Stimulated activated CD8-positive, alpha-beta memory T cell treated with anti-CD3 and anti-CD28 coated beads, Interleukin-7, amount 100 ng/mL, for 1 hour (primary cell): Measurements from ENCODE around the gene STEAP1B.

Source experiments
- DNase-seq, 2 donors: peaks; one replicate each; pipeline ENCODE4 v3.0.0-alpha.2; 2020; ENCODE audit warnings: low read depth in 2 of 2

The STEAP1B gene

DNA sequence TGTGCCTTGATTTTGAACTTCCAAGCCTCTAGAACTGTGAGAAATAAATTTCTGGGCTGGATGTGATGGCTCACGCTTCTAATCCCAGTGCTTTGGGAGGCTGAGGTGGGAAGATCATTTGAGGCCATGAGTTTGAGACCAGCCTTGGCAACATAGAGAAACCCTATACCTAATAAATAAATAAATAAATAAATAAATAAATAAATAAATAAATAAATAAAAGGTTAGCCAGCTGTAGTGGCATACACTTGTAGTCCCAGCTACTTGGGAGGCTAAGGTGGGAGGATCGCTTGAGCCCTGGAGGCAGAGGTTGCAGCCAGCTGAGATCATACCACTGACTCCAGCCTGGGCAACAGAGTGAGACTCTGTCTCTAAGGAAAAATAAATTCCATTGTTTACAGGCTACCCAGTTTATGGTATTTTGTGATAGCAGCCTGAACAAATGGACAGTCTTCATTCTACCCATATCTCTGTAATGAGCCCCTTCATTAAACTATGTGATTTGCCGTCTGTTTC is 67.7 kb downstream of the STEAP1B start:
- DNase-seq = no peak

DNA sequence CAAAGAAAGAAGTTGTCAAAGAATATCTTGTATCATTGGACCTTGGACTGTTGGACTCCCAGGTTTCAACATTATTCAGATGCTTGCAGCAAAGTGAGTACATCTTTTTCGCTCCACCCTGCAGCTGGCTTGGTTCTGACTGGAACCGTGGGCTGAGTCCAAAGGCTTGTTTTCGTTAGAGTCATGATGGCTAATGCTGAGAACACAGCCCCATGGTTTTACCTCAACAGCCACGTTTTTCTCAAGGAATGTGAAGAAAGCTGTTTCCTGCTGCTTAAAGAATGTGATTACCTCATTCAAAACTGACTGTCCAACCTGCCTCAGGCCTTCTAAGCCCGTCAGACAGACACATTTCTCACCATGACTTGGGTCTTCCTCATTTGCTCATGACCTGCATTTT is 69.5 kb downstream of the STEAP1B start:
- no peak for DNase-seq

- DNase-seq = no peak
Measured at GRCh38 chr7:22429386-22429785, 70.6 kb downstream of the STEAP1B start.

DNA sequence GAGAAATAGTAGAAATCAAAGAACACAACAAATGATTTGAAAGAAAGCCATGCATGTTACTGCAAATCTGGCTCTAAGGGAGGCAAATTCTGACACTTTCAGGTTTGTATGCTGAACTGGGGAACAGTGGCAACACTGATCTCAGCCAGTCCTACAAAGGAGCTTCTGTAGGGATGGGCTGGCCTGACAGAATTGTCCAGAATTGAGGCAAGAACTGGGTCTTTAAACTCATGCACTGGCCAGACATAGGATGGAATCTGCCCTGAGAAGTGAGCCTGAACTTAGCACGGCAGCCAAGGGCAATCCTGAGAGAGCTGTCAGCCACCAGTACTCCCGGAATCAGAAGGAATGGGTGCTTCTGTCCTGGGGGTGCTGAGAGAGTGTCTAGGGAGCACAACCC is 72.1 kb downstream of the STEAP1B start:
- no peak for DNase-seq

DNA sequence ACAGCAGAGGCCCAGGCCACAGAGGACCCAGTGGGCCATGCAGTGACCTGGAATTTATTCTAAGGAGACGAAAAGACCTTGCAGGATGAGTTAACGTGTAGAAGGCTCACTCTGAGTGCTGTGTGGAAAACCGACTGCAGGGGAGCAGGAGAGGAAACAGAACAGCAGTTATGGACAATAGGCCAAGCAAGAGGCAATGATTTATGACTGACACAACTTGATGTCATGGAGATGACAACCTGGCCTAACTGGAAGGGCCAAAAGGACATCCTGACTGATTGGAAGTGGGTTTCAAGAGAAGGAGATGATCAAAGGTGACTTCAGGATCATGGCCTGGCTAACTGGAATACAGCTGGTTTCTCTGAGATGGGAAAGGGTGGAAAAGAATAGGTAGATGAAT is 72.9 kb downstream of the STEAP1B start:
- DNase-seq = no peak

DNA sequence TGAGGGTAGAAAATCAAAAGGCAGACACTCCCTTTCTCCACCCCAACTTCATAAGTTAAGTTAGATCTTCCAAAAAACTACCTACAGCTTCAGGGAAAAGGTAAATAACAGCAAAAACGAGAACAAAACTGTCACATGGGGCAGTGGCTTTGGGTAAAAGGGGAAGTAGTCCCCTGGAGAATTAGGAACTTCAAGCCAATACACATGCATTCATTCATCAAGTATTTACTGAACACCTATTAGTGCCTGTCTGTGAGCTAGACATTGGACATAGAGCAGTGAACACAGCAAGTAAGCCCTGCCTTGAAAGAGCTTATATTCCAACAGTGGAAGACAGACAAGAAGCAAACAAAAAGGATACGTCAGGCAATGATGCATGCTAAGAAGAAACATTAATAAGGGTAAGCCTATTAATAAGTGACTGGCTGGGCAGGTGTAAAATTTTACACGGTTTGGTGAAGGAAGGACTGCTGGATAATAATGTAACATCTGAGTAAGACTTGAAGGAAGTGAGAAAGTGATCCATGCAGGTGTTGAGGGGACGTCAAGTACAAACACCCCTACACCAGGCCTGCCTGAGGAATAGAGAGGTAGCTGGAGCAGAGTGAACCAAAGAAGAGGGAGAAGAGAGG is 73.4 kb downstream of the STEAP1B start:
- no peak for DNase-seq

- DNase-seq = no peak
Measured at GRCh38 chr7:22425361-22425760, 74.6 kb downstream of the STEAP1B start.

DNA sequence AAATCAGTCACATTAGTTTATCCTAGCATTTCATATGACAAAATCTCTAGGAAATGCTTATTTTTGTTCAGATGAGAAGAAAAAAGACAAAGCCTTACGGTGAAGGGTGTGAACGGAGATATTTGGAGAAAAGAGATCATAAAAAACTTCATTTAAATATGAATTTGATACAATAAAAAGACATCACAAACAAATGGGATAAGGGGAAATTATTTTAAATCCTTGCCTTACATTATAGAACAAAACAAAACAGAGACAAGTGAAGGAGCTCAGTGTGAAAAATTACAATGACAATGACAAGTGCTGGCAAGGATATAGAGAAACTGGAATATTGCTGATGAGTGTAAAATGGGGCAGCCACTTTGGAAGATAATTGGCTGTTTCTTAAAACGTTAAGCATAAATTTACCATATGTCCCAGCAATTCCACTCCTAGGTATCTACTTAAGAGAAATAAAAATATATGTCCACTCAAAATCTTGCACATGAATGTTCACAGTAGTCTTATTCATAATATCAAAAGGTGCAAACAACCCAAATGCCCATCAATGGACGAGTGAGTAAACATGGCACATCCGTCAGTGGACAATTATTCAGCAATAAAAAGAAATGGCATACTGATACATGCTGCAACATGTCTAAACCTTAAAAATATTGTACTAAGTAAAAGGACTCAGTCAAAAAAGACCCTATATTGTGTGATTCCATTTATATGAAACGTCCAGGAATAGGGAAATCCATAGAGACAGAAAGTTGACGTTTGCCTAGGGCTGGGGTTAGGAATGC is 77.0 kb downstream of the STEAP1B start:
- DNase-seq = no peak

- DNase-seq = no peak
Measured at GRCh38 chr7:22420973-22421635, 78.9 kb downstream of the STEAP1B start.

- DNase-seq = no peak
Measured at GRCh38 chr7:22420008-22420407, 80.0 kb downstream of the STEAP1B start.

DNA sequence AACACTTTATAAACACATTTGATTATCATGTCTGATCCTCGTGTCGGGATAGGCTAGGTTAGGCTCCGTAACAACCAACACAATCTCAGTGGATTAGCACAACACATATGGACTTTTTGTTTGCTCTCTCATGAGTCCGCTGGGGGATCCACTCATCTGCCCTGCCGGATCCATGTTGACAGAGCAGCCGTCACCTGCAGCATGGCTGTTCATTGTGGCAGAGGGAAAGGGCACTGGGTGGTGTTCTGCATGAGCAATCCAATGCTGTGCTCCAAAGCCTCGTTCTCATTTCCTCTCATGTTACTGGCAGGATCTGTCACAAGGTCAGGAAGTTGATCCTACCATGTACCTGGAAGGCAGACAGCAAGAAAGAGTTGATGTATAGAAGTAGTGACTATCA is 80.5 kb downstream of the STEAP1B start:
- DNase-seq = no peak

- no peak for DNase-seq
Measured at GRCh38 chr7:22418251-22419046, 81.5 kb downstream of the STEAP1B start.

- no peak for DNase-seq
Measured at GRCh38 chr7:22417841-22418240, 82.1 kb downstream of the STEAP1B start.

GRCh38 chr7:22417349-22417748 is 82.6 kb downstream of the STEAP1B start:
- DNase-seq = no peak

- DNase-seq = no peak
Measured at GRCh38 chr7:22414424-22414823, 85.6 kb downstream of the STEAP1B start.

GRCh38 chr7:22413211-22413610 is 86.8 kb downstream of the STEAP1B start:
- no peak for DNase-seq

GRCh38 chr7:22411977-22412693 is 87.9 kb downstream of the STEAP1B start:
- no peak for DNase-seq

- DNase-seq = no peak
Measured at GRCh38 chr7:22406715-22407114, 93.3 kb downstream of the STEAP1B start.

DNA sequence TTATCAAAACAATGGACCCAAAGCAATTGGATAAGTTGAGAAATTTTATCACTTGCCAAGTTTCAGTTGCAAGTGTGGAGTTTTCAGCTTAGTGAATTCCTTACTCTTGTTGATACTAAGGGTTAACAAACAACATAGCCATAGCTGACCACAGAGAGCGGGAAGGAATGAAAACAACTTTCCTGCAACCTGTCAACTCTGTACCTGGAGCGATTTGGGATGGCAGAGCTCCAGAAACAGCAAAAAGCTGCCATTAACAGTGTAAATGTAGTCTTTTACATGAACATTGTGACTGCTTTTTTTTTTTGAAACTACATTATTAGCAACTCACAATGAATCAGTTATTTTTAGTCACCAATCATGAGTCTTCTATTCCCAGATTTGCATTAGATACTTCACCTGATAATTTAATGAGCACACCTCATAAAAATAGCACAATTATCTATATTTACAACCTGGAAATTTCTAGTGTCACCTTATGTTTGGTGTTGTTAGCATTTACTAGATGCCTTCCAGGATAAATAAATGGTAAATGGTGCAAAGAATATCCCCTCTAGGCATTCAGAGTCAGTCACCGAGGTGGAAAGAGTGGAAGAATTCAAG is 95.5 kb downstream of the STEAP1B start:
- no peak for DNase-seq

DNA sequence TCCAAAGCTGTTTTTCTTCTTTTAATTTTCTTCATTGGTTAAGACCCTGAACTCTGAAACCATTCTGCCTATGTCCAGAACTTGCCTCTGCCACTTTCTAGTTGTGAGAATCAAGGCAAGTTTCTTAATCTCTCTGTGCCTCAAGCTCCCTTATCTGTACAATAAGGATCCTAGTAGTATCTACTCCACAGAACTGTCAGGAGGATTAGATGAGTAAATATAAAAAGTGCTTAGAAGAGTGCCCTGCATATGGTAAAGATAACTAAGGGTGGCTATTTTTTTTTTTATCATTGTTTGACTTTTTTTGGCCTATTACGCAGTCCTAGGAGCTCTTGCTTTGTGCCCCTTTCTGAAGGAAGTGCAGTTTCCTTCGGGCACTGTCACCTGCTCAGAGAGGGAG is 96.6 kb downstream of the STEAP1B start:
- DNase-seq = no peak

- no peak for DNase-seq
Measured at GRCh38 chr7:22402250-22402649, 97.7 kb downstream of the STEAP1B start.
